HG02610 (cell line): ENCODE data around the gene CLNK.

Source experiments
- ATAC-seq: cut with Tn5 transposase; IDR thresholded peaks from one replicate; pipeline ENCODE4 v1.9.1; 2021; ENCODE audit warnings: mild to moderate bottlenecking, moderate library complexity; ENCODE audit not compliant: unreplicated experiment

The CLNK gene

DNA sequence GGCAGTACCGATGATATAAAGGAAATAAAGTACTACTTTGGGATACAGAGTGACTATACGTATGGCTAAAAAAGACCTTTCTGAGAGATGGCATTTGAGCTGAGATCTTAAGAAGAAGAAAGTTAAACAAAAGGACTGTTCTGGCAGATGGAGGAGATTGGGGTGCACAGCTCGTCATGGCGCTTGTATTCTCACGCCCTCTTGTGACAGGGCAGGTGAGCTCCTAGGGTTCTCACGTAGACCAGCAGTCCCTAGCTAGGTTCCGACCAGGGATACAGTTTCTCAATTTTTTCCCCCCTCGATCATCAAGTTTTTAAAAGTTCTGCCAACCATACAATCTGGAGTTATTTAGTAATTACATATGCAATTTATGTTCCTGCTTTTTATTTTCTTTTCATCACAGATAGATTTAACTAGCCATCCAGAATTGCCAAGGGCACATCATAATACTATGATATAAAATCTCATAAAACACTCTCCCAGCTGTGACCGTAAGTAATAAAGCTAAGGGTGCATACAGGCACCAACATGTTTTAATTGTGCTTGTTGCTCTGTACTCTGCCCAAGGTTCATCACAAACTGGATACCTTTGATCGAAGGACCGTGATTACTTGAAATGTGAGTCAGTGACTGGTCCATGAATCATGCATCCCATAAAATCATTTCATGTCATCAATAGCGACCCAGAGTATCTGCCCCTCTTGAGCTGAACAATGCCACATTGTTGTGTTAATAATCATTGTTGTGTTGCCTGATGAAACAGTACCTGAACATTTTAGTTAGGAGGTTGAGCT lies 157.9 kb downstream of the CLNK start:
- no peak for ATAC-seq

DNA sequence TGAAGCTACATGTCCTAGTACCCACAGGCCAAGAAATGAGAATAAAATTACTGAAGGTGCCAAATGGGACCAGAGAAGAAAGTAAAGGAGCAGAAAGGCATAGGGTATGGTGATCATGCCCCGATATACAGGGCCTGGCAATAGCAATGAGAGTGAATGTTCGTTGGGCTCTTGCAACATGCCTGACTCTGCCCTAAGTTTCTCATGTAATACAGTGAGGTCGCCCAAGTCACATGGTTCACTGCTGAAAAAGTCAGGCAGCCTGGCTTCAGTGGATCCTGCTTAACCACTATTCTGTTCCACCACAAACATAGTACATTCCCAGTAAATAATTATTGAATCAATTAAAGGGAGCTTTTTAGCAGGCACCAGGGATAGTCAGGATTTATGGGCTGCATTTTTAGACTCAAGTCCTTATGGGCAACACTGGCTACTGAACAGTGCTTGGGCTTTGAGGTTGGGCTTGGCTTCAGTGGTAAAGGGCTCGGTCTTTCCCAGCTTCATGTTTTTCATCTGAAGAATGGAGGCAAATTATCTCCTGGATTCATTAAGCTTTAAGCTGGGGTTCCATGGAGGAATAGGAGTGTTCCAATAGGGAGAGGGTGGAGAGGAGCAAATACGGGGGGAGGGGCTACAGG lies 160.3 kb downstream of the CLNK start:
- no peak for ATAC-seq

DNA sequence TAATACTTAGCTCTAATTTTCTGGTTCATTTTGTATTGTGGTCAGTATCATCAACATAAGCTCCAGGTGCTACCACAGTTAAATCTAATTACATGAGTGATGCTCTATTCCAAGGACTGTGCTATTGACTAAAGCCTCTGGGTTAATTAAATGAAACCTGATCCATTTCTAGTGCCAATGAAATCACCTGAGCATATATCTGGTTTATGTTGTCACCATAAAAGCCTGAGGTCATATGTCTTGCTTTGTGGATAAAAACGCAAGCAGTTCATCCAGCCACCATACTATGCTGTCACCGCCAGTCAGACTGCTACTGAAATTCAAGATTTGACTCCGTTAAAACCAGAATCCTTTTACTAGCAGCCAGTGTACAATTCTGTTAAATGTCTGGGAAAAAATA lies 163.1 kb downstream of the CLNK start:
- ATAC-seq = no peak

DNA sequence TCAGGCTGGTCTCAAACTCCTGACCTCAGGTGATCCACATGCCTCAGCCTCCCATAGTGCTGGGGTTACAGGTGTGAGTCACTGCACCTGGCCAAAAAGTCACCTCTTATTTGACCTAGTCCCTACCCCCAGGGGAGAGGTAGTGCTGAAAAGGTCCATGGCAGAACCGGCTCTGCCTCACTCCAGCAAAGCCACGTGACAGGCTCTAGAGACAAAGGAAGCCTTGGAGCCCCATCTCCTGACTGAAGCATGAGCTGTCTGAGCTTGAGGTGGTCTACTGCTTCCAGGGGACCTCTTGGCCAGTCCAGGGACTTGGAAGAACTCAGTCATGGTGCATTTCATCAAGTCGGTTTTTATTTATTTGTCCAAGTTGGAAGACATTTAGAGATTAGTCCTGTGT lies 174.8 kb downstream of the CLNK start:
- ATAC-seq = no peak

DNA sequence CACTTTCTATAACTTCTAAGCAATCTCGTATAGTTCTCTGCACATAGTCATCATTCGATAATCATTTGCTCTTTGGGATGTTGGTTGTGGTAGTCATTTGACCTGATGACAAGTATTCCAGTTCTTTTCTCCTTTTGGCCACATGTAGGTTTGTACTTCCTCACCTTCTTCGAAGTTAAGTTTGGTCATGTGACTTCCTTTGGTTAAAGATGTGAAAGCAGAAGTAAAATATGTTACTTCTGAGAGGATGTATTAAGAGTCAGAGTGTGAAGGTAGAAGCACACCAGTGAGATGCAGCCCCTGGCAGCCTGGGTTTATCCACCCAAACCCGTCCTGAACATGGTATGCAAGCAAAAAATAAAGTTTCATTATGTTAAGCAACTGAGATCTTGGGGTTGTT lies 178.5 kb downstream of the CLNK start:
- no peak for ATAC-seq

DNA sequence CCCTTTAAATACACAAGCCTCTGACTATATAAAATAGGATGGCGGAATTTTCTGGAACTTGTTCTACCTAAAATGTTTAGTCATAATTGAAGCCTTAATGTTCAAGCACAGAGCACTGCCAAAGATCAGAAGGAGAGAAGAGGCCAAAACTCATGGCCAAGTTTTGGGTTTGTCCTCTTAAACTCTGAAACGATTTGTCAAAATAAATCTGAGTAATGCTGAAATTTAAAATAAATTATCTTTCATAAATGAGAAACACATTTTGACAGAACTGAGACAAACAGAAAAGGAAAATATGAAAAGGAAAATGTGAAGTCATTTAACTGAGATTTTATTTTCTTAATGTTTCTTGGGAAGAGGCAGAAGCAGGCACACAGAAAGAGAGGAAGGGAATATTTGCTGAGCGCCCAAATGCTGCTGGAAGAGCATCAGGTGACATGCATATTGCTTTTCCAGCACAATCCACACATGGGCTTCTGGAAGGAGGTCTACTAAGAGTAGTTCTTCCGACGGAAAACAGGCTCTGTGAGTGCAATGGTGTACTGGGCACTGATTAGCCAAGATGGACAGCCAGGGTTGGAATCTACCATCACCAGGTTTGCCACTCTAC lies 179.9 kb downstream of the CLNK start:
- no peak for ATAC-seq

DNA sequence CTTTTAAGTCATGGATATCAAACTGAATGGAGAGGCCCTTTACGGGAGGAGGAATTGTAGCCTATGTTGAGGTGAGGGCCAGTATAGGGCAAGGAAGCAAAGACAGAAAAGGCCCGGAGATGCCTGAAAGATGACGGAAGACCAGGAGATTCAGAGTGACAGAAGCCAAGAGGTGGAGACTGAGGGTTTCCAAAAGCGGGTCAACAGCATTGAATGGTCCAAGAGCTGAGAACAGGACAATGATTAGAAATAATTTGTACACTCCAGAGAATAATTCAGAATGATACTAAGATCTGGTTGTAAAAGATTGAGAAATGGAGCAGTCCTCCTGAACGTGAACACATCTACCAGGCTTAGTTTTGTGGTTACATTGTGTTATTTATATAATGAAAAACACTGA lies 181.9 kb downstream of the CLNK start:
- ATAC-seq = no peak

DNA sequence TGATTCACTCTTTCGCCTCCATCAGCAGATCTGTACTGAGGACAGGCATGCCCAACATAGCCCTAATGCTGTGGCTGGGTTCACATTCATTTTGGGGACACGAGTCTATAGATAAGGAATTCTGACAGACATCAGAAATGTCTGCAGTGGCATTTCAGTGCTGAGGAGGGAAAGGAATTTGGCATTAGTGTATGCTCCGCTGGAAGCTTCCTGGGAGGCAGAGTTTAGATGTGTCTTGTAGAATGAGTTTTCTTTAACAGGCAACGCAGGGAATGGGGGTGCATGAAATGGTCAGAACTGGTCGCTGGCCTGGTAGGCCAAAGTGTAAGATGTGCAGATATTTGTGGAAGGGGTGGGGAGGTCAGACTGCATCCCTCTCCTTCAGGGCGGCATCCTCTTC lies 183.8 kb downstream of the CLNK start:
- no peak for ATAC-seq

DNA sequence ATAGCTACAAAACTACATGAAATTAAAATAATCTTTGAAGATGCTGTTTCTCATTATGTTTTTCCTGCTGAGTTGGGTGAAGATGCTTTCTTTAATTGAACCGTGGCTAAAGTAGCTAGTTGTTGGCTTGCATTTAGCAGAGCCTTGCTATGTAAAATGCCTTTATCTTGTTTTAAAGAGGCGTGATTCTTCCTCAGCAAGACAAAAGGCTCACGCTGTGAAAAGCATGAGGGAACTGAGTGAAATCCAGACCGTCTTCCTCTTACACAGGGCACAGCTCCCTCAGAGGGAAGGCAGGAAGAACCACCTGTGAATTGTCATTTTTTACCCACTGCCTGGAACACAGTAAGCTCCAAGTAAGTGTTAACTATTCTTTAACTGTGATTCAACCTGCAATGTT lies 188.4 kb downstream of the CLNK start:
- no peak for ATAC-seq

DNA sequence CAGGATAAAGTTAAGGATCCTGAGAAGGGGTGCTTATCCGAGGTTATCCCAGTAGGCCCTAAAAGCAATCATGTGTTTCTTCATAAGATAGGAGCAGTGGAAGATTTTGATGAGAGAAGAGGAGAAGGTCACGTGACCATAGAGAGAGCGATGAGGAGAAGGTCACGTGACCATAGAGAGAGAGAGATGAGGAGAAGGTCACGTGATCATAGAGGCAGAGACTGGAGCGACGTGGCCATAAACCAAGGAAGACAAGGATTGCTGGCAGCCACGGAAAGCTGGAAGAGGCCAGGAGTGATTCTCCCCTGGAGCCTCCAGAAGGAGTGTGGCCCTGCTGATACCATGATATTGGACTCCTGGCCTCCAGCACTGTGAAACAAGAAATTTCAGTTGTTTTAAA lies 188.9 kb downstream of the CLNK start:
- no peak for ATAC-seq

DNA sequence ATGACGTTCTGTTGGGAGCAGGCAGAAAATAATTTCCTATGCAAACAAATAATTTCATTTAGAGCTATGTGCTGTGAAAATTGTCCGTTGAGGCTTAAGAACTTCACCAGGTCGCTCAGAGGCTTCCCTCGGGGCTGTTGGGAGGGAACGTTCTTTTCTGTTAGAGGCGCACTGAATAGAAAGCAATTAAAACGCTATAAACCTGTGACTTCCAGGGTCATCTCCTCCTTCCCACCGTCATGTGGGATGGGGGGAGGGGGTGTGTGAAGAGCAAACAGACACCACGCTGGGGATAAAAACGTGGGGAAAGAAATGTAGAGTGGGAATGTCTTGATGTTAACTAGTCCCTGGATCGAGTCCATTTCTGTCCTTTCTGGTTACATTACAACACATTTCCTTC lies 192.1 kb downstream of the CLNK start:
- ATAC-seq = no peak

DNA sequence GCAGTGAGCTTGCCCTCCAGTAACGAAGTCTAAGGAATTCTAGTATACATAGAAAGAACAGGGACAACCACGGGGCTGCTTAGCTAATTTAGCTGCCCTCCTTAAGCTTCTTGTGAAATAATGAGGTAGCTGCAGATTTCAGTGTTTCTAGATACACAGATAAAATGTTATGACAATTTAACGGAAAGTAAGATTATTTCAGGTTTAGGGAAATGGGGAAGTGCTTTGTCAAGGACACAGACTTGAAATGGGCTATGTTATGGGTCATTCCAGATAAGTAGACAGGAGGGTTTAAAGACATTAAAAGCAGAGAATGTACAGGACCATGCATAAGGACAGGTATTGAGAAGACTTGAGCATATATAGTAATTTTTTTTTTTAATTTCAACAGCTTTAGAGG lies 193.2 kb downstream of the CLNK start:
- ATAC-seq = no peak

DNA sequence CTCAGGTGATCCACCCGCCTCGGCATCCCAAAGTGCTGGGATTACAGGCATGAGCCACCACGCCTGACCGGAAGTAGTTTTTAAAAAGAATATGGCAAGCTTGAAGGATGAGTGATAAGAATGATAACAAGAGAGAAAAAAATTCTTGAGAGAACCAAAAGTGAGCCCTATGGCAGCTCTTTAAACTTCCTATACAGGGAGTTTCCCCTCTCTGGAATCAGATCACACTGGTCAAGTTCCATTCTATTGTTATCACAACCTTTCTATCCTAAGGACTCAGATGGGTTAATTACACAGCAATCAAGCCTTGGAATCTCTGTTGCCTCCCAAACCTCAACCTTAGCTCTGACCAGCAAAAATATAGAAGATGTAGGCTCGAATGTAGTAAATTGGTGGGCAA lies 193.6 kb downstream of the CLNK start:
- ATAC-seq = no peak

DNA sequence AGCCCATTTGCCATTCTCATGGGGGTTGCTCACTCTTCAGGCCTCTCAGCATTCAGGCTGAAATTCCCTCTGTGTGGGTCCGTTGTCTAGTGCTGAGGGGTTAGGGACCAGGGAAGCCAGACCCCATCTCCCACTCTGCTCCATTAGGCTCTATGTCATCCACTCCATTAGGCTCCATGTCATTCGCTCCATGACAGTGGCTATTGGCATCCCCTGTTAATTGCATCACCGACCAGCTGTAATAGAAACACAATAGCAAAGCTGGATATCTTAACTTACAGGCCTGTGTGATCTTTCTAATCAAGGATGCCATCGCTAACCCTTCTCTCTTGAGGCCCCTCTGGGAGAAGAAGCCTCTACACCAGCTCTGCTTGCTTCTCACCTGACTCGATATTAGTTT lies 201.7 kb downstream of the CLNK start:
- ATAC-seq = no peak

DNA sequence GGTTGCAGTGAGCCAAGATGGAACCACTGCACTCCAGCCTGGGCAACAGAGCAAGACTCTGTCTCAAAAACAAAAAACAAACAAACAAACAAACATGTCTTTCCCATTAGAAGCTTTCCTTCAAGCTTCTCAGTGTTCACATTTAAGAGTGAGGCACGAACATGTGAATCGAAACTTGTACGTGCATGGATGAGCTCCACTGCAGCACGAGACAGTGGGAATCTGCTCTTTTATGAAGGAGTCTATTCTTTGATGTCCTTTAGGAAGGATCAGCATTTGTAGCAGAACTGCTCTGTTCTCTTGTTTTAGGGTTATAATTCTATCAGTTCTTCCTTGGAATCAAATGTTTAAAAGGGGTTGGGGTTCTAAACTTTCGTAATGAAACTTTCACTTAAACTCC lies 204.0 kb downstream of the CLNK start:
- no peak for ATAC-seq

DNA sequence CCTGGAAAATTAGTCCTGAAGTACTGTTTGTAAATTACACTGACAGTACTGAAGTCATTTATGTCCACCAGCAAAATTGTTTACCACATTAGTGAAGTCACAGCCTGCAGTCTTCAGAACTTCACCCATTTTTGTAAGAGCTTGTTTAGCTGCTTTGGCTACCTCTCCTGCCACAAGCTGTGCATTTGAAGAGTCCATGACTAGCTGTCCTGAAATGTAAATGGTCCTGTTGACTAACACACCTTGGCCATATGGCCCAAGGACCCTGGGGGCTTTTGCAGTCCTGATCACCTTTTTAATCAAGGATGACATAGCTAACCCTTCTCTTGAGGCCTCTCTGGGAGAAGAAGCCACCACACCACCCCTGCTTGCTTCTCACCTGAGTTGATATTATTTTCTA lies 205.9 kb downstream of the CLNK start:
- ATAC-seq = no peak

DNA sequence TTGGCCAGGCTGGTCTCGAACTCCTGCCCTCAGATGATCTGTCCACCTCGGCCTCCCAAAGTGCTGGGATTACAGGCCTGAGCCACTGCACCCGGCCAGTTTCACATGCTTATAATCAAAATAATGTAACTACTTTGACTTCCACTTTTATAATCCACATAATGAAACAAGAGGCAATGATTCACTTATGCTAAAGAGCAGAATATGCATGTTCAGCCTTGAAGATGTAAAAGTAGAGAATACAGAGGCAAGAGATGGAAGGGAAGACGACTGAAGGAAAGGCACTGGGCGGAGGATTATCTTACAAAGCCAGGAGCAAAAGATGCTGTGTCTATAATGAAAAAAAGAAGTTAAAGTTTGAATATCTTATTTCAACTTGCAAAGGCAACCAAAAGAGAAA lies 214.1 kb downstream of the CLNK start:
- no peak for ATAC-seq

DNA sequence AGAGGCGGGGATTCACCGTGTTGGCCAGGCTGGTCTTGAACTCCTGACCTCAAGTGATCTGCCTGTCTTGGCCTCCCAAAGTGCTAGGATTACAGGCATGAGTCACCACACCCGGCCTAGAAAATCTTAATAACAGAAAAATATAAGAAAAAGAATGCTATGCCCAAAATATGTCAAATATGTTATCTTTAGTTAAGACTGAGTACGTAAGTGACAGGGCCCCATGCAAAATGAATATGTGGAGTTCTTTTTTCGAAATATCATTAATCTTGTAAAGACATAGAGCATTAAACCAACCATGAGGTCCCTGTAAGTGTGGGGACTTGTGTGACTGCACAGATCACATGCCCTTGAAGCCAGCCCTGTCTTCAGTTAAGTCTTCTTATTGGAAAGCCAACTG lies 218.4 kb downstream of the CLNK start:
- no peak for ATAC-seq

DNA sequence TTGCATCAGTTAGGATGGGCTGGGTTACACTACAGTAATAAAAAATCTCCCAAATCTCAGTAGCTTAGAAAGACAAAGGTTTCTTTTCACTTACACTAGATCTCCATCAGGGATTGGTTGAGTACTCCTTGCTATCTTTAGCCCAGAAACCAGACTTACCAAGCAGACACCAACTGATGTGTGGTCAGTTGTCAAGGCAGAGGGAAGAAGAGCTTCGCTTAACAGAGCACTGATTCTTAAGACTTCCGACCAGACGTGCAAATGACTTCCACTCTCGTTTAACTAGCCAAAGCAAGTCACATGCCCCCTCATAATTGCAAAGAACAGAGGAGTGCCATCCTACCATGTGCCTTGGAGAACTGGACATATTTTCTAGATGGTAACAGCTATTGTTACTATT lies 221.7 kb downstream of the CLNK start:
- no peak for ATAC-seq

DNA sequence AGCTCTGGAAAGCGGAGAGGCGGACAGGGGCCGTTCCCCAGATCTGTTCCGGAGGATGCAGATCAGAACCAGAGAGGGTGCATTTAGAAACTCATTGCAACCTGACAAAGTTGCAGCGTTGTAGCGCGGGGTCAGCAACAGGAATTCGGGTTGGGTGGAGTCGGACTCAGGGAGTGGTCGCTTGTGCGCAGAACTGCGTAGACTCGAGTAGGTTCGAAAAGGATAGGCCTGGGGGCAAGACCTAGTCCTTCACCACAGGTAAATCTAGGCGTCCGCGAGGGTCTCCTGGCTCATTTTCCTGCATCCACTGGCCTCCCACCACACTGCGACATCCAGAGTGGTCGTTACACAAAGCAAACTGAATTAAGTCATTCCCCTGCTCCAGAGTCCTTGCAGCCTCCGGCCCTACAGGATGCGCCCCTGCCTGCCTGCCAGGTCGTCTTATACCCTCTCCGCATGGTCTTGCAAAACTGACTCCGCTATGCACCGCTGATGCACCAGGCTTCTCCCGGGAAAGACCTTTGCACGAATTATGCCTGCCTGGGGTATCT lies 222.6 kb downstream of the CLNK start:
- no peak for ATAC-seq

DNA sequence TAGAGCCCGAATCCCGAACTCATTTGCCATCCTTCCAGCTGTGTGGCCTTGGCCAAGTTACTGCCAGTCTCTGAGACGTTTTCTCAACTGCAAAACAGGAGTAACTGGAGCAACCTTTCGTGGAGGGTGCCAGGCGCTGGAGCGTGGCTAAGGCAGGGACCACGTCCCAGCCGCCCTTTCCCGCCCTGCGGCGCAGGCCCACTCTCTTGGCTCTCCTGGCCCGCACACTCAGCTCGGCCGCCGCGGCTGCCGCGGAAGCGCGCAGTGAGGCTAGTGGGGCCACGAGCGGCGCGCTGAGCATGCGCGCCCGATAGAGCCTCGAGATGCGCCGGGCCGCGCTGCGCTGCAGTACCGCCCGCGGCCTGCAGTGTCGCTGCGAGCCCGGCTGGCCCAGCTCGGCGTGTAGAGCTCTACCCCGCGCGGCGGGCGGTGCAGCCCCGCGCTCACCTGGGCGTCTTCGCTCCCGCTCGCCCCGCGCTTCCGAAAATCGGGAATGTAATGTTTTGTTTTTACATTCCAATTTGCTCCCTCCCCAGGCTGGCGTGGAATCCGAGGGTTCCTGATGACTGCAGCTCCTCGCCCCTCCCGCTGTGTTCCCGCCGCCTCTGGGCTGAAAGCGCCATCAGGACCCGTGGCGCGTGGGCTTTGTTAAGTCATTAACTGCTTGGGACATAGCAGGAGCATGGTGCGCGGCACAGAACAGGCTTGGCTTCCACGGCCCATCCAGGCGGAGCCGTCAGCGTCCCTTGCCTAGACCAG lies 223.3 kb downstream of the CLNK start:
- ATAC-seq = peak; percentile 78
